ENCODE data around the gene KRTAP4-3.
"Not testable (repeated sequence)": the region's sequence is repeated elsewhere in the genome, so short reads cannot be mapped to it uniquely, and the experiment has no call there.

KRTAP4-3 gene

GRCh38 chr17:41151525-41151924 lies 16.5 kb downstream of the KRTAP4-3 start:
- no peak for DNase-seq (ENCODE audit: low read depth)

DNA sequence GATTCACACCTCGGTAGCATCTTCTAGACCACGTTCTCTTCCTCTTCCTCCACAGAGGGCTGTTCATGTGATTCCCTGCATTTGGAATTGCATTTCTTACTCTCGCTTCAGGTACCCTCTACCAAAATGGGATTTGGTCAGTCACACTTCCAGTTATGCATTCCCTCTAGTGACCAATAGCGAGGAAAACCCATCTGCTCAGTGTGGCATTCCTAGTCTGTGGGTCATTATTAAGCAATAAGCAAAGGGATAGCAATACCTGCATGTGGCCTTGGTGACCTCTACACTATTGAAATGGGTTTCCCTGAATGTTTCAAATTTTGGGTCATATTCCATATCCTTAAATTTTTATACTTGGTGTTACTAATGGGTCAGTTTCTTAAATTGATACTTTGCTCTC lies 18.0 kb downstream of the KRTAP4-3 start:
- no peak for DNase-seq (ENCODE audit: low read depth)

- no peak for DNase-seq (ENCODE audit: low read depth)
Measured at GRCh38 chr17:41149652-41149985, 18.4 kb downstream of the KRTAP4-3 start, which contains the start of gene KRTAP4-5. KRTAP4-5 (minus strand) TSS chr17:41149825; CDS start chr17:41149767, 58 bp downstream.

DNA sequence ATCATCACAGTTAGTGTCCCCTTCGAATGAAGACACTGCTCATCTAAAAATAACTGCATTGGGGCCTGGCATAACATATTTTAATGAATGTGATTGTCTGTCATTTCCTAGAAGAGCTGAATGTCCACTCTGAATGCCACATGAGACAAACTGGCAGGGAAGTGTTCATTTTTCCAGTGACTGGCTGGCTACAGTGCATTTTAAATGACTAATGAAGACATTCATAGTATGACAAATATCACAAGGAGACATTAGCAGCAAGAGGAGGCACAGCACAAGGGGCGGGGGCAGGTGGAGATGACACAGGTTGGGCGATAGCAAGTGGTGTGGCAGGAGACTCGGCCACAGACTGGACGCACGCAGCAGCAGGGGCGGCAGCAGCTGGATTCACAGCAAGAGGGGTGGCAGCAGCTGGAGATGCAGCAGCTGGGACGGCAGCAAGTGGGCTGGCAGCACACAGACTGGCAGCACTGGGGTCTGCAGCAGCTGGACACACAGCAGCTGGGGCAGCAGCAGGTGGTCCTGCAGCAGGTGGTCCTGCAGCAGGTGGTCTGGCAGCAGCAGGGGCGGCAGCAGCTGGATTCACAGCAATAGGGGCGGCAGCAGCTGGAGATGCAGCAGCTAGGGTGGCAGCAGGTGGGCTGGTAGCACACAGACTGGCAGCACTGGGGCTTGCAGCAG lies 18.9 kb downstream of the KRTAP4-3 start:
- not testable (repeated sequence) for DNase-seq (ENCODE audit: low read depth)

- no peak for DNase-seq (ENCODE audit: low read depth)
Measured at GRCh38 chr17:41147531-41148204, 20.4 kb downstream of the KRTAP4-3 start.

- no peak for DNase-seq (ENCODE audit: low read depth)
Measured at GRCh38 chr17:41145261-41145660, 22.8 kb downstream of the KRTAP4-3 start.

- DNase-seq (ENCODE audit: low read depth) = no peak
Measured at GRCh38 chr17:41144846-41145245, 23.2 kb downstream of the KRTAP4-3 start.

- no peak for DNase-seq (ENCODE audit: low read depth)
Measured at GRCh38 chr17:41141361-41141760, 26.7 kb downstream of the KRTAP4-3 start.

DNA sequence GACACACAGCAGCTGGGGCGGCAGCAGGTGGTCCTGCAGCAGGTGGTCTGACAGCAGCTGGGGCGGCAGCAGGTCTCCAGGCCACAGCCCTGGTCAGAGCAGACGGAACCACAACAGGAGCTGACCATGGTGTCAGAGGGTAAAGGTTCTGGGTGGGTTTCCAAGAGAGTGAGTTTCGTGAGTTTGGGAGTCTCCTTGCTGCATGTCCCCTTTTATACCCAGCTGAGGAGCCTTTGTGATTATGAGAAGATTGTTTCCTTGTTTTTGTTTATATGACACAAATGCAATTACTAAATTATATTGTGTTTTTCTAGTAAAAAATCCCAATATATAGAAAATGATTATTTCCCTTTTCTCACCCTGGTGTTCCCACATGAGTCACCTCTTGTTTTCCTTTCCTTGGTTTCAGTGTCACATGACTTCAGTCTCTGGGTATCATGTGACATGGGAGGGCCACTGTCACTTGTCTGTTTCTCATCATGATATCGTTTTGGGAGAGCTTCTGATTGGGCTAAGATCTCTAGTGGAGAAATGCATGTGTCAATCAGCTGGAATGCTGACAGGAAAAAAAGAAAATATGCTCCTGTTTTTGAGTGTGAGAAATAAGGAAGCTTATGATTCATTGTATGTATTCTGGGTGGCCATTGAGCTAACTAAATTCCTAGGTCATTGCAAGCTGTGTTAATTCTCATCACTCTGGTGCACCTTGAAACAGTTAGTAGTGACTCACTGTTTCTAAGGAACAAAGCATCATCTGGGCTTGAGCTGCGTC lies 27.5 kb downstream of the KRTAP4-3 start, which contains the start of gene KRTAP4-6:
TSS of gene KRTAP4-6 (minus strand) at position 185 of the 772 bp plus-strand sequence. CDS start at position 128, 57 bp downstream.
- DNase-seq (ENCODE audit: low read depth) = no peak

- DNase-seq (ENCODE audit: low read depth) = not testable (repeated sequence)
Measured at GRCh38 chr17:41139865-41140264, 28.2 kb downstream of the KRTAP4-3 start.

DNA sequence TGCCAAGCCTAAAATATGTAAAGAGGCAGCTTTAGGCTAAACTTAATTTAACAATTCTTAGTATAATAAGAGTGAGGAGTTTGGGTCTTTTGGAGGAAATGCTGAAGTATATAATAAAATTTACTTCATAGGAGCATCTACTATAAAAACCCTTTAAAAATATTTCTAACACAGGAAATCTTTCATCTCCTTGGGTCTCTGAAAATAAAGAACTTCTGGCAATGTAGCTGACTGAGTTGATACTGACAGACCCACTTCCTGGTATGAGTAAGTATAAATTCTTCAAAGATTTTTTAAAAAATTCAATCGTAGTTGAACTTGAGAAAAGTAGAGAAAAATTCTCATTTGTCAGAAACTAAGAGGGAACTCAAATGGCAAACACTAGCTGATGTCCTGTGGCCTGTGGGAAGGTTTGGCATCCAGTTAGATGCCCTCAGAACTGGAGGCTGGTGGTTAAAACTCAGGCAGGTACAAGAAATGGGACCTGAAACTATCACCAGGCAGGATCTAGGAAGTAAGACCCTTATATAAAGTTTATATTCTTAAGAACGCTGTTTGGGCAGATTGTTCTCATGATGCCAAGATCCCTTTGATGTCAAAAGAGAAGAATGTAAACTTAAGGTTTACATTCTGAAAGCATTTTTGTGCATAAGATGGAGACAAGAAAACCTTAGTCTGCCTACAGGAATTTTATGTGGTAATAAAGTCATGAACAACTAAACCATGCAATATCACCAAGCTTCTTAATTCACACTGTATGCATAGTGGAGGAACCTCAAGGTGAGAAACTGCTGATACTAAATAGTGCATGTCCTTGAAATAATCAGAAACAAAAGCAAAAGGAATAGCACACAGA lies 33.9 kb downstream of the KRTAP4-3 start:
- DNase-seq (ENCODE audit: low read depth) = no peak

GRCh38 chr17:41131979-41132378 lies 36.0 kb downstream of the KRTAP4-3 start:
- DNase-seq (ENCODE audit: low read depth) = no peak

- DNase-seq (ENCODE audit: low read depth) = no peak
Measured at GRCh38 chr17:41127371-41127770, 40.6 kb downstream of the KRTAP4-3 start.

- no peak for DNase-seq (ENCODE audit: low read depth)
Measured at GRCh38 chr17:41126412-41126811, 41.6 kb downstream of the KRTAP4-3 start.

GRCh38 chr17:41125064-41125463 lies 43.0 kb downstream of the KRTAP4-3 start:
- no peak for DNase-seq (ENCODE audit: low read depth)

DNA sequence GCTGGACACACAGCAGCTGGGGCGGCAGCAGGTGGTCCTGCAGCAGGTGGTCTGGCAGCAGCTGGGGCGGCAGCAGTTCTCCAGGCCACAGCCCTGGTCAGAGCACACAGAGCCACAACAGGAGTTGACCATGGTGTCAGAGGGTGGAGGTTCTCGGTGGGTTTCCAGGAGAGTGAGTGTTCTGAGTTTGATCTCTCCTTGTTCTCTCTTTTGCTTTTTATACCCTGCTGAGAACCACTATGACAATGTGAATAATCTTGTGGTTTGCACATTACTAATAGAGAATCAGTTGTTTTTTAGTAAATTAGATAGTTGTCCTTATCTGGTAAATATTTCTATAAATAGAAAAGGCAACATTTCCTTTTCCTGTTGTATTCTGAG lies 44.0 kb downstream of the KRTAP4-3 start, which contains the start of gene KRTAP4-12:
TSS of gene KRTAP4-12 (minus strand) at position 192 of the 381 bp plus-strand sequence. CDS start at position 132, 60 bp downstream.
- DNase-seq (ENCODE audit: low read depth) = not testable (repeated sequence)

DNA sequence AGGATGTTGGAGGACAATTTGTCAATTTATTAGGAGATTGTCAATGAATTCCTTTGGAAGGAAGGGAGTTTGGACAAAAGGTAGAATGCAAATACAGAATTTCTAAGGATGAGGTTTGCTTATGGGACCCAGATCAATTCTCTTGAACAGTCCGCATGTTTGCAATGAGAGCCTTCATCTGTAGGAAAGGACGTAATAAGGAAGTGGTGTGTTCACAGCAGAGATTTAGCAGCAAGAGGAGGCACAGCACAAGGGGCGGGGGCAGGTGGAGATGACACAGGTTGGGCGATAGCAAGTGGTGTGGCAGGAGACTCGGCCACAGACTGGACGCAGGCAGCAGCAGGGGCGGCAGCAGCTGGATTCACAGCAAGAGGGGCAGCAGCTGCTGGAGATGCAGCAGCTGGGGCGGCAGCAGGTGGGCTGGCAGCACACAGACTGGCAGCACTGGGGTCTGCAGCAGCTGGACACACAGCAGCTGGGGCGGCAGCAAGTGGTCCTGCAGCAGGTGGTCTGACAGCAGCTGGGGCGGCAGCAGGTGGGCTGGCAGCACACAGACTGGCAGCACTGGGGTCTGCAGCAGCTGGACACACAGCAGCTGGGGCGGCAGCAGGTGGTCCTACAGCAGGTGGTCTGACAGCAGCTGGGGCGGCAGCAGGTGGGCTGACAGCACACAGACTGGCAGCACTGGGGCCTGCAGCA lies 44.6 kb downstream of the KRTAP4-3 start:
- not testable (repeated sequence) for DNase-seq (ENCODE audit: low read depth)

DNA sequence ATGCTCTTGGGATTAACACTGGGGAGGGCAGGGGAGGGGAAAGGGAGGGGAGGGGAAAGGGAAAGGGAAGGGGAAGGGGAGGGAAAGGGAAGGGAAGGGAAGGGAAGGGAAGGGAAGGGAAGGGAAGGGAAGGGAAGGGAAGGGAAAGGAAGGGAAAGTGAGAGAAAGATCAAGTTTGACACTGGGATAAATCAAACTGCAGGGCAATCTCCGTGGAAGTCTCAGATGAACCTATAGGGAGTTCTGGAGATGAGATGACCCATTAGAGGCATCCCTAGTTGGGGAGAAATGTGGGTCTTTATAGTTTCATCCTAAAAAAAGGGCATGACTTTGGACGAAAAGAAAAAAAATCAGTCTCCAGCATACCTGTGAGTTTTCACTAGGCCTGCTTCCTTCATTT lies 46.3 kb downstream of the KRTAP4-3 start:
- no peak for DNase-seq (ENCODE audit: low read depth)

- not testable (repeated sequence) for DNase-seq (ENCODE audit: low read depth)
Measured at GRCh38 chr17:41119696-41120690, 48.0 kb downstream of the KRTAP4-3 start.

DNA sequence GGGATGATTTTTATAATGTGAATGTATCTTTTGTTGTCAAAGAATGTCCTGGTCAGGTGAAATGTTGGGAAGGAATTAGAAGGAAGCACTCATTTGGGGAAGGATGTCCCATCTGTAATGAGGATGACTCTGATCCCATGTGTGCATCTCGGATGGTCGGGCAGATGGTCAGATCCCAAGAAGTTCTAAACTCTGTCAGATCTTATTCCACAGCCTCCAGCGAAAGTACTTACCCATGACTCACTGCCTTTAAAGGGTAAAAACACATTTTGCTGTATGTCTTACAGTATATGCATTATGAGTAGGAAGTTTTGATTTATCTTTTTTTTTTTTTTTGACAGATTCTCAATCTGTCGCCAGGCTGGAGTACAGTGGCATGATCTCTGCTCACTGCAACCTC lies 49.3 kb downstream of the KRTAP4-3 start:
- DNase-seq (ENCODE audit: low read depth) = no peak

All from stimulated activated CD8-positive, alpha-beta memory T cell treated with anti-CD3 and anti-CD28 coated beads, Interleukin-12 subunit alpha, Interleukin-12 subunit beta, amount 100 ng/mL, for 1 hour (primary cell).